Kidney (tissue), 14 donors: ENCODE data around the gene ADARB2. TPM values are rescaled to one million over a fixed set of nuclear protein-coding genes. Genes with fewer than 3 reads are reported as not detected.
A peak's percentile ranks its signal among the peaks of the same experiment; 100 is the strongest.

Experiments
- DNase-seq, 5 donors: peaks; one replicate each; pipeline ENCODE4 v3.0.0-alpha.2; 2013 to 2020
- FAIRE-seq: peaks from 2 replicates; lab custom pipeline; 2012; peaks lifted over from hg19 to GRCh38; lab: Jason Lieb, UNC
- H3K27ac ChIP-seq, 2 donors: one replicate each; pipeline ENCODE4 v1.7.0; 2013; ENCODE audit warnings: low read depth in 2 of 2, low read length in 2 of 2, inconsistent platforms in 1 of 2
- H3K27me3 ChIP-seq: one replicate; pipeline ENCODE4 v1.7.1; 2013; ENCODE audit warnings: low read length, inconsistent platforms; ENCODE audit not compliant: control insufficient read depth, insufficient read depth
- H3K36me3 ChIP-seq, 3 donors: one replicate each; pipeline versions ENCODE4 v1.7.0 to v1.7.1; 2013; ENCODE audit warnings: low read length in 3 of 3, control low read depth in 1 of 3, inconsistent platforms in 1 of 3; ENCODE audit not compliant: insufficient read depth in 3 of 3, control insufficient read depth in 2 of 3
- H3K4me1 ChIP-seq, 3 donors: one replicate each; pipeline versions ENCODE4 v1.7.0 to v1.7.1; 2013; ENCODE audit warnings: low read length in 3 of 3, inconsistent platforms in 1 of 3, low read depth in 1 of 3; ENCODE audit not compliant: control insufficient read depth in 2 of 3, insufficient read depth in 2 of 3
- H3K4me3 ChIP-seq, 3 donors: one replicate each; pipeline versions ENCODE4 v1.7.0 to v1.8.1; 2013; ENCODE audit warnings: low read length in 3 of 3, control low read depth in 1 of 3, inconsistent platforms in 1 of 3
- H3K9ac ChIP-seq, 3 donors: one replicate each; pipeline versions ENCODE4 v1.7.0 to v1.7.1; 2013; ENCODE audit warnings: low read length in 3 of 3, control low read depth in 1 of 3, inconsistent platforms in 1 of 3
- H3K9me3 ChIP-seq, 3 donors: one replicate each; pipeline versions ENCODE4 v1.7.0 to v1.7.1; 2013; ENCODE audit warnings: low read length in 3 of 3, control low read depth in 1 of 3, inconsistent platforms in 1 of 3; ENCODE audit not compliant: control insufficient read depth in 2 of 3, insufficient read depth in 1 of 3
- CTCF ChIP-seq: IDR thresholded peaks from 3 replicates; pipeline ENCODE4 v1.5.1; 2012; ENCODE audit warnings: mild to moderate bottlenecking, moderate library complexity, borderline replicate concordance; ENCODE audit not compliant: insufficient read depth; ENCODE audit errors: extremely low read depth
- intact Hi-C: fragments of 100-400 bp; cut with DNase I; formaldehyde crosslinking; loops from one replicate; pipeline ENCODE4 v1.11.1; 2022
- polyA plus RNA-seq: library from polyadenylated mRNA; stranded (reverse); fragments of 350-450 nt; fragmentation: Illumina TruSeq; extraction: RNeasy Lipid Tissue Mini Kit (QIAGEN cat#74804); gene quantifications from one replicate; pipeline ENCODE4 v1.2.3, GENCODE V29; 2014; ENCODE audit warnings: low read depth, low replicate concordance; ENCODE audit not compliant: insufficient read depth
- total RNA-seq: library from RNA; stranded (reverse); fragmentation: NEBNext Ultra II Directional; extraction: Animal tissue kit (Norgen Biotek cat#: 25700); gene quantifications from one replicate; pipeline ENCODE4 v1.2.1, GENCODE V29; 2021
- donor health status: control.
- donor health status: control.
- donor health status: control.
- donor health status: control.
- donor health status: control.
- donor health status: DM: yes; HTN: yes; CAD: no.
- donor health status: Normal renal cell carcinoma (clear cell type).

ADARB2 gene
- total and polyA plus RNA-seq, 2 donors from 2014 or later = 1.0 to 1.3 TPM

- no peak overlapping the region for H3K27ac ChIP-seq
- no peak overlapping the region for H3K4me3 ChIP-seq
- H3K4me1 ChIP-seq = no peaks in the 10 kb centered on the region
- intact Hi-C loops = no loop called here
- no peak for TF ChIP-seq CTCF
- no peak for FAIRE-seq
- DNase-seq = peak in 1 of 5 donors; percentile 11
- no peaks in the 10 kb centered on the region for H3K27me3 ChIP-seq
- H3K9ac ChIP-seq = no peak overlapping the region
- H3K9me3 ChIP-seq = peaks cover 0 to 3% (median 0%) of the 10 kb centered on the region in 3 donors
- H3K36me3 ChIP-seq = no peaks in the 10 kb centered on the region
Measured at GRCh38 chr10:1137499-1138163, 599.7 kb downstream of the ADARB2 start.

GRCh38 chr10:1136268-1136667 lies 601.1 kb downstream of the ADARB2 start:
- H3K9me3 ChIP-seq = peaks cover 0 to 3% (median 0%) of the 10 kb centered on the region in 3 donors
- intact Hi-C loops = no loop called here

GRCh38 chr10:1134156-1134555 lies 603.2 kb downstream of the ADARB2 start:
- TF ChIP-seq CTCF = no peak
- Histone ChIP-seq H3K4me3 (no peak overlapping the region), H3K27ac (no peak overlapping the region), H3K36me3 (peaks cover 0 to 16% (median 15%) of the 10 kb centered on the region in 3 donors), H3K27me3 (no peaks in the 10 kb centered on the region), H3K9me3 (peaks cover 0 to 3% (median 0%) of the 10 kb centered on the region in 3 donors), H3K9ac (no peak overlapping the region), H3K4me1 (no peaks in the 10 kb centered on the region)
- intact Hi-C loops = no loop called here
- FAIRE-seq (no peak), DNase-seq (peak in 1 of 5 donors; percentile 14)

More at GRCh38 chr10:1136268-1136667, 601.1 kb downstream of the ADARB2 start:
- H3K4me1 ChIP-seq = no peaks in the 10 kb centered on the region
- H3K27me3 ChIP-seq = no peaks in the 10 kb centered on the region
- no peak for TF ChIP-seq CTCF
- no peak overlapping the region for H3K27ac ChIP-seq
- no peak for DNase-seq
- H3K4me3 ChIP-seq = no peak overlapping the region
- H3K9ac ChIP-seq = no peak overlapping the region
- peaks cover 0 to 3% (median 0%) of the 10 kb centered on the region in 3 donors for H3K36me3 ChIP-seq
- FAIRE-seq = no peak
